ENCODE results near the gene FLNB.

Gene FLNB

GRCh38 chr3:58206406-58207011 lies 198.3 kb downstream of the FLNB start:
- DNase-seq (ENCODE audit: low spot score), result peak; percentile 55

- DNase-seq (ENCODE audit: low spot score), result no peak
These were observed 199.7 kb downstream of the FLNB start for GRCh38 chr3:58207954-58208353.

GRCh38 chr3:58209933-58210332 lies 201.7 kb downstream of the FLNB start:
- no peak for DNase-seq (ENCODE audit: low spot score)

GRCh38 chr3:58210761-58211460 lies 202.7 kb downstream of the FLNB start, which contains the start of gene DNASE1L3:
TSS of gene DNASE1L3 (minus strand) at chr3:58210972. CDS start at chr3:58210906, 66 bp downstream.
- DNase-seq (ENCODE audit: low spot score), result no peak

GRCh38 chr3:58214484-58215316 lies 206.5 kb downstream of the FLNB start:
- DNase-seq (ENCODE audit: low spot score), result peak; percentile 48

- no peak for DNase-seq (ENCODE audit: low spot score)
These were observed 207.2 kb downstream of the FLNB start for GRCh38 chr3:58215317-58216025.

GRCh38 chr3:58216496-58217195 lies 208.4 kb downstream of the FLNB start:
- DNase-seq (ENCODE audit: low spot score), result no peak

GRCh38 chr3:58217209-58217811 lies 209.1 kb downstream of the FLNB start:
- DNase-seq (ENCODE audit: low spot score), result peak; percentile 65

- peak; percentile 12 for DNase-seq (ENCODE audit: low spot score)
These were observed 210.7 kb downstream of the FLNB start for GRCh38 chr3:58218904-58219303.
